Central memory CD4-positive, alpha-beta T cell (primary cell): Measurements from ENCODE around the gene EIF1.
"Not testable (repeated sequence)": the region's sequence is repeated elsewhere in the genome, so short reads cannot be mapped to it uniquely, and the experiment has no call there.

Experiments
- DNase-seq: peaks from one replicate; pipeline ENCODE4 v3.0.0; 2022
- total RNA-seq, 3 experiments: gene quantifications; one replicate each; lab custom pipeline; 2026; lab: John Stamatoyannopoulos, UW

EIF1 gene
- 229 to 1,506 (median 297) reads per million in 3 experiments for total RNA-seq

DNA sequence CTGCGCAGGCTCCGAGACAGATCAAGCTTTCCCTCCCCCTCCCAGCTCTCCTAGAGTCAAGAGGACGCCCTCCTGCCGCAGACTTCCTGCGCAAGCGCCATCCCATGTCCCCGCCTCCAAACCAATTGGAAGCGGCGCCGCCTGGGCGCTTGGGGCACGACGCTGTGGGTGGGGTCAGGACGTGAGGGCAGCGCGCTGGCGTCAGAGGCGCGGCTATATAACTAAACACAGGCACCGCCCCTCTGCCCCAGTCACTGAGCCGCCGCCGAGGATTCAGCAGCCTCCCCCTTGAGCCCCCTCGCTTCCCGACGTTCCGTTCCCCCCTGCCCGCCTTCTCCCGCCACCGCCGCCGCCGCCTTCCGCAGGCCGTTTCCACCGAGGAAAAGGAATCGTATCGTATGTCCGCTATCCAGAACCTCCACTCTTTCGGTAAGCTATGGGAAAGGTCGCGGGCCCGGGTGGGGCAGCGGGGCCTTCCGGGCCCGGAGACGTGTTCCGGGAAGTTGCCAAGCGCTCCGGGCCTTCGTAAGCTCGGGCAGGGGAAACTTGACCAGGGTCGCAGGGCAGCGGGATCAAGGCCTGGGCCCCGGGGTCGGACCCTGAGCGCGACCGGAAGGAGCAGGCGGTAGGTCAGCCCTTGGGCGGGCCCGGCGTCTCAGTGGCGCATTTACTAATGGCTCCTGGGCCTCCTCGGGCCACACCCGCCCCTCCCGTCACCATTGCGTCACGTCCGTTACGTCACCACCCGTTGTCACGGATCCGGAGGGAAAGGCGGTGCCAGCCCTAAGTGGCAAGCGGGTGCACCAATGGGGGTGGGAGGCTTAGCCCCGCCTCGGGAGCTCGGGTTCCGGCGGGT lies at the start of gene EIF1:
EIF1 (plus strand) TSS at position 245 of the 856 bp plus-strand sequence; CDS start at position 399, 154 bp downstream.
- DNase-seq = peak; percentile 99

DNA sequence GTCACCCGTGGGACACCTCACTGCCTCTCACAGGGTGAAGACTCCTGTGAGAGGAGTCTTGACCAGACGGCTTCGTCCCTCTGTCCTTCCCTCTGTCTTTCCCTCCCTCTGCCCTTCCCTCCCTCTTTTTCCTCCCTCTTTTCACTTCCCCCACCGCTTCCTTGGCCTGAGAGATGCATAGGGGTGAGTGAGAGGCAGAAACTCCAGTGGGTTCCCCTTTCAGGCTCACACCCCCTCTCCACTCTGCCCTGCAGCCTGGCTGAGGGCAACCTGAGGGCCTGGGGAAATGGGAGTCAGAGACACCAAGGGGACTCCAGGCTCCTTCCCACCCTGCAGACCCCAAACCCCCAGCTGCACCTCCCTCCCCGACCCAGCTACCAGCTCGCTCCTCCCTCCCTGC lies 49.7 kb upstream of the EIF1 start:
- DNase-seq = no peak

DNA sequence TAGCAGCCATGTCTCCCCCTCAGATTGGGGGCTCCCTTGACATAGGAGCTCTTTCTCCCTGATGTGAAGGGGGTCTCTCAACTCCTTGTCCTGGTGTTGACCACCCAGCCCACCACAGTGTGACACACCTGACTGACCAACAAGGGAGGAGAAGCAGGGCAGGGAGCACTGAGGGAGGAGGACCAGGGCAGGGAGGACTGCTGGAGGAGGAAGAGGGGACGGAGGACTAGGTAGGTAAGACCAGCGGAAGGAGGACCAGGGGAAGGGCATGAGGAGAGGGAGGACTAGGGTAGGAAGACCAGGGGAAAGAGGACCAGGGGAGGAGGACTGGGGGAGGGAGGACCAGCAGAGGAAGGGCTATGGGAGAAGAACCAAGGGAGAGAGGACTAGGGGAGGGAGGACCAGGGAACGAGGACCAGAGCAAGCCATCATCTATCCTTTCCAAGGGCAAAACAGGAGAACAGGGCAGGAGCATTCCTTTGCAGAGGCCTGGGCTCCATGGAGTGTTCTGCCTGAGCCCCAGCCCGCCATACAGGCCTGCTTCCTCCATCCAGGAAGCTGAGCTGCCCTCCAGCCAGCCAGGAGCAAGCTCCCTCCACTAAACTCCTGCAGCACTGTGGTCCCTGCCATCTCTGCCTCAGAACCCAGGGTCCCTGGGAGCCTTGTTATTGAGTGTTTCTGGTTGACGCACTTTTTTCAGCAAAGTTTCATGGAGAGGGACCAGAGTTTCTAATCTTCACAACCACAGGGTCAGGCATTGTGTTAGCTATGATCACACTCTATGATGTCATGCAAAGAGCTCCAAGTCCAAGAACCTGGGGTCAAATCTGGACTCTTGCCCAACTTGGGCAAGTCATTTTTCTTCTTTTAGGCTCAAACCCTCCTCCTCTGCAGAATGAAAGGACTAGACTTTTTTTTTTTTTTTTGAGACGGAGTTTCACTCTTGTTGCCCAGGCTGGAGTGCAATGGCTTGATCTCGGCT lies 48.9 kb upstream of the EIF1 start:
- no peak for DNase-seq

DNA sequence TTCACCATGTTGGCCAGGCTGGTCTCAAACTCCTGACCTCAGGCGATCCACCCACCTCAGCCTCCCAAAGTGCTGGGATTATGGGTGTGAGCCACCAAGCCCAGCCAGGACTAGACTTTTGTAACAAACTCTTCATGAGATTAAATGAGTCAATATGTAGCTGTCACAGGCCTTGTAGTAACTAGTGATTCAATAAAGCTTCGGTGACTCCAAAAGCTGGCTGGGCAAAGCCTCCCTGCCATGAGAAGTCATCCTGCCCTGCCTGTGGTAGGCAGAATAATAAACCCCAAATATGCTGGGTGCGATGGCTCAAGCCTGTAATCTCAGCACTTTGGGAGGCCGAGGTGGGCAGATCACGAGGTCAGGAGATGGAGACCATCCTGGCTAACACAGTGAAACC lies 48.1 kb upstream of the EIF1 start:
- not testable (repeated sequence) for DNase-seq

DNA sequence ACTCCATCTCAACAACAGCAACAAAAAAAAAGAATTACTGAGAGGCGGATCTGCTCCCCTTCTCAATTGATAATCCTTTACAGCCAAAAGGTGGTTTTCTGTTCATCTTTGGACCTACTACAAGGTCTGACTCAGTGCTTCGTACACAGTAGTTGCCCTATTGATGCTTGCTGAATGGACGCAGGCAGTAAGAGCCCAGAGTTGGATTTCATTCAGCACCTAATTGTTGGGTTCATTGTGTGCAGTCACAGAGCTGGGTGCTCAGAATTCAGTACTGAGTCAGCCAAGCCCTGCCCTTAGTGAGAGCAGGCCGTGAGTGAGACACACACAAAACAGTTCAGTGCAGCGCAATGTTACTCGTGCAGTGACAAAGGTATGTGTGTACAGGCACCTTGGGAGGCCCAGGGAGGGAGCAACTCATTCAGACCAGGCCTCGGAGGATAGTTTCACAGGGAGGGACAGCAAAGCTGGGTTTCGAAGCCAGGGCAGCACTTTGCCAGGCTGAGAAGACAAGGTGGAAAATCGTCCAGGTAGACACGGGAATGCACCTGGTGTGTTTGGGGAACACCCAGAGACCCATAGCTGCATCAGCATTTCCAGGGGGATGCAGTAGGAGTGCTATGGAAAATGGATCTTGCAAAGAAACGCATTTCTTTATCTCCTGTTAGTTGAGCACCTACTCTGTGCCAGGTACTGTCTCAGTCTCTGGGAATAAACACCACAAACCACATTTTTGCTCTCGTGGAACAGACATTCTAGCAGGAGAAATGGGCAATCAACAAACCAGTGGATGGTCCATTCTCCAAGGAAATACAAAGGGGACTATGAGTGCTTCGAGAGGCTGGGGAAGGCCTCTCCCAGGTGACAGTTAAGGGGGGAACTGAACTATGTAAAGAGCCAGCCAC lies 46.2 kb upstream of the EIF1 start:
- no peak for DNase-seq

DNA sequence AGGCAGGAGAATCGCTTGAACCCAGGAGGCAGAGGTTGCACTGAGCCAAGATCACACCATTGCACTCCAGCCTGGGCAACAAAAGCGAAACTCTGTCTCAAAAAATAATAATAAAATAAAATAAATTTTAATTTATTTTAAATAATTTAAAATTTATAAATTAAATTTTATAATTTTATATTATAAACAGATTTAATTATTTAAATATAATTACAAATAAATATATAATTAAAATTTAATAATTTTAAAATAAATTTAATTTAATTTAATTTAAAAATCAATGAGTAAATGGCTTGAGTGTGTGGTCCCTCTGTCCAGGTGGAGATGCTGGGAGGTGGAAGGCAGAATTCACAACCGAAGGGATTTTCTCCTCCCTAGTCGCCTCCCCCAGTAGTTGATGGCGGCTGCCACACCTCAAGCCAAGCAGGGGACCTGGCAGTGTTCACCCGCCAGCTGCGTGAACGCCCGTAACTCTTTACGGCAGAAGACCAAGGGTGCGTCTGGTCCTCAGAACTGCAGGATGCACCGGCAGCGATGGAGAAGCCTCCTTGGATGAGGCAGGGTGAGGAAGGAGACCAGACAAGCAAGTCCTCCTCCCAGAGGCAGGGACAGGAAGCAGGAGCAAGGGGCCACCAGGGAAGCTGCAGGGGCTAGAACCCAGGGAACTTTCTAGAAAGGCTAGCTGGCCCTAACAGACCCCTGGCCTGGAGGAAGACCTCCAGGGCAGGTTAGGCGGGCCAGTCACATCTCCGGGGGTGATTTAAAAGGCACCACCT lies 41.5 kb upstream of the EIF1 start:
- no peak for DNase-seq

DNA sequence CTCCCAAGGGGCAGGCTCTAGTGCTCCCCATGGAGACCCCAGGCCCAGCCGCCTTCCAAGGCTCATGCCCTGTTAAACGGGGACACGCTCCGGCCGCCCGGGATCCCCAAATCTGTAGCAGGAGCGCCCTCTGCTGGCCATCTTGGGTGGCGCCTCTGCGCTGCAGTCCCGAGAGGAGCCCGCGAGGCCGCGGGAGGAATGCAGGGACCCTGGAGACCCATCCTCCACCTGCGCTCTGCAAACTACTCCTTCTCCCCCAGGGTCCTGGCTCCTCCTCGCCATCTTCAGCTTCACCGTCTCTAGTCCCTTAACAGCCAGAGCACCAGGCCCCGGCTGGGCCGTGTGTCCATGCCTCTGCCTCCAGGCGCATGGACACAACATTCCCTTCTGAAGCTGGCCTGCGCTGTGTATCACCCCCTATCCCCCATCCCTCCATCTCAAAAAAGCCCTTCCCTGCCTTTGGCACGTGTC lies 40.7 kb upstream of the EIF1 start:
- DNase-seq = peak; percentile 73

DNA sequence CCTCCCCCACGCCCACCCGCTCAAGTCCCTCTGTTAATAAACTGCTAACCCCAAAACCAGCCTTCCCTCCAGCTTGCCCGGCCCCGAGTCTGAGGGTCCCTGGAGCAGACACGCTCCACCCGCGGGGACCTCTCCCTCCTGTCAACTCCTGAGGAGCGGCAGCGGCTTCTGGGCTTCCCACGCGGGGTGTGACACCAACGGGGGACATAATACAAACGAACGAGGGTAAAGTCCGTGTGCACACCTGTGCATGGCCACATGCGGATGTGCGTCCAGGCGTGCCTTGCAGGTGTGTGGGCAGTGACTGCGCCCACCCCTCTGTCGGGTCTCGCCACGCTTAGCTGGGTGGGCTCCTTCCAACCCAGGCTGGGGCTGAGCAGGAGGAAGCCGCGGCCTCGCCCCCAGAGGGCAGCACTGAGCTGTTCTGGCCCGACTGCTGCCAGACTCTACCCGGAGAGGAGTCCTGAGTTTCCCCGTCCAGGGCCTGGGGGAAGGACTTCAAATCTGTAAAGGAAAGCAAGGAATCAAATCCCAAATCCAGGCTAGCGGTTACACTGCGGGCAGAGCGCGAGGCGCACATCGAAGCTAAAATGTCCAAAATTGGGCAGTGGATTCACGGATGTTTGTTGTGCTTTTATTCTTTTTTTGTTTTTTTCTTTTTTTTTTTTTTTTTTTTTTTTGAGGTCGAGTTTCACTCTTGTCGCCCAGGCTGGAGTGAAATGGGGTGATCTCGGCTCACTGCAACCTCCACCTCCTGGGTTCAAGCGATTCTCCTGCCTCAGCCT lies 40.1 kb upstream of the EIF1 start:
- DNase-seq = peak; percentile 75

DNA sequence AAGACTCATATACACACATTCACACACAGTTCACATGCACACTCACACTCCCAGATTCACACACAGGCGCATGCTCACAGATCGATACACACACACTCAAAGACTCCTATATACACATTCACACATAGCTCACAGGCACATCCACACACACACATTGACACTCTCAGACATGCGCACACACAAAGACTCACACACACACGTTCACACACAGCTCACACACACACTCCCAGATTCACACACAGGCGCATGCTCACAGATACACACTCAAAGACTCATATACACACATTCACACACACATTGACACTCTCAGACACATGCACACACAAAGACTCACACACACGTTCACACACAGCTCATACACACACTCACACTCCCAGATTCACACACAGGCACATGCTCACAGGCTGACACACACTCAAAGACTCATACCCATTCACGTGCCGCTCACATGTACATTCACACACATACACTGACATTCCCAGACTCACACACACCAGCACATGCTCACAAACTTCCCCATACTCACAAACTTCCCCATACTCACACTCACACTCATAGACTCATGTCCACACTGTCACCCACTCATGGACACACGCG lies 38.7 kb upstream of the EIF1 start:
- no peak for DNase-seq

DNA sequence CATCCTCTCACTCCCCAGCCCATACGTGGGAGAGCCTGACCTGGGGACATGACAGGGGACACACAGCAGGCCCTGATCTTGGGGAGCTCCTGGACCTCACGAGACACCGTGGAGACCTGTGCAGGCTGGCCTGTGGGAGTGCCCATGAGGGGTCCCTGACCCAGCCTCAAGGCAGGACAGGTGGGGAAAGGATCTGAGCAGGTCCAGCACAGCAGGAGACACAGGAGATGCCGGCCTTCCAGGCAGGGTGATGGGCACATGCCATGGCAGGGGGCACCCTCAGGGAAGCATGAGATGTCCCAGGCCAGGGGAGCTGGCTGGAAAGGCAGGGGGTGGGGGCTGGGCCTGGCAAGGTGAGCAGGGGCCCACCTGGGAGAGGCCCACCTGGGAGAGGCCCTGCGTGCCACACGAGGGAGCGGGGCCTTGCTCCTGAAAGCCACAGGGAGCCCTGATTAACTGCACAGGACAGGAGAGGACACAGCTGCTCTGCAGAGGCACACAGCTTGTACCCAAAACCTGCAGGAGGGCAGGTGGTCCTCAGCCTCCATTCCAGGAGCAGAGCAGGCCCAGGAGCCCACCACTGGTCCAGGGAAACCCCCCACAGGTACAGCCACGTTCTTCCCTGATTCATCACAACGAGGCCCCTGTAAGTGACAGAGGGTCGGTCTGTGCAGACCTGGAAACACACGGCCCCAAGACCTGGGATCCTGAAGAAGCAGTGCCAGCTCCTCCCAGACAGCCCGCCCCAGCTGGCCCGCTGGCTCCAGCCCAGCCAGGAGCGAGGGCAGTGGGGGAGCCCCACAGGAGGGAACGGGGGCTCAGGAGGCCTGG lies 37.7 kb upstream of the EIF1 start:
- no peak for DNase-seq

DNA sequence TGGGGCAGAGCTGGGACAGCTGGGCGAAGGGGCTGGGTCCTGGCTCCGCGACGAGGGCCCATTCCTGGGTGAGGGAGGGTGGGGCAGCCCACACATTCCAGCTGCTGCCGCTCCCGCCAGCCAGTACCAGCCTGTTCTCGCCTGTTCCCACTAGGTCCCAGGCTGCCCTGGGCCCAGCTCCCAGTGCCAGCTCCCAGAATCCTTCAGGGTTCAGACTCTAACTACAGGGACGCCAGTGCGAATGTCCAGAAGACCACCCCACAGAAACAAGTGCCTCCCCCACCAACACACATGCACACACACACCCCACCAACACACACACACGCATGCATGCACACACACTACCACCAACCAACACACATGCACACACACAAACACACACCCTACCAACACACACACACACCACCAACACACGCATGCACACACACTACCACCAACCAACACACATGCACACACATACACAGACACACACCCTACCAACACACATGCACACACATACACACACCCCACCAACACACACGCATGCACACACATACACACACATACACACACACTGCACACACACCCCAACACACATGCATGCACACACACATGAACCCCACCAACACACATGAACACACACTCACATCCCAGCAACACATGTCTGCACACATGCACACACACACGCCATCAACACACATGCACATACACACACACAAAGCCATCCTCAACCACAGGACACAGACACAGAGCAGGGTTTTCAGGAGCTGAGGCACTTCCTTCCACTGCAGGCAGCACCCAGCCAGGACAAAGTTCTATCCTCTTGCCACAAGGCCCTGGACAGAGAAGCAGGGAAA lies 36.8 kb upstream of the EIF1 start:
- no peak for DNase-seq

DNA sequence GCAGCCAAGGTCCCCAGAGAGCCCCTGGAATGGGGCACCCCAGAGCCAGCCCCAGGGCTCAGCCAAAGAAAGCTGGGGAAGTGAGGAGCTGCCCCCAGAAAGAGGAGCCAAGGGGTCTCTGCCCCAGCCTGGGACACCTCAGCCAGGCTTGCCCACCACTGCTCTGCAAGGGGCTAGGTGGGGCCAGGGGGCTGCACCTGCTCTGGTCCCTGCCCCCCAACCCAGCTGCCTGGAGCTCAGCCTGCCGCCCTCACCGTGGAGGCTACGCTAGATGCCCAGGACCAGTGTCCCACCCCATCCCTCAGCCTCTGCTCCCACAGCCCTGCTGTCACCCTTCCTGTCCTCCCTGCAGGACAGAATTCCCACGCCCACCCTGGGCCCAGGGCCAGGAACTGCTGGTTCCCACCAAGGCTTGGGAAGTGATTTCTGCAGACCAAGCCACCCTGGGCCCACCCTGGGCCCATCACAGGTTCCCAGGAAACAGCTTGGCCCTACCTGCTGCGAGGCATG lies 36.2 kb upstream of the EIF1 start:
- no peak for DNase-seq

DNA sequence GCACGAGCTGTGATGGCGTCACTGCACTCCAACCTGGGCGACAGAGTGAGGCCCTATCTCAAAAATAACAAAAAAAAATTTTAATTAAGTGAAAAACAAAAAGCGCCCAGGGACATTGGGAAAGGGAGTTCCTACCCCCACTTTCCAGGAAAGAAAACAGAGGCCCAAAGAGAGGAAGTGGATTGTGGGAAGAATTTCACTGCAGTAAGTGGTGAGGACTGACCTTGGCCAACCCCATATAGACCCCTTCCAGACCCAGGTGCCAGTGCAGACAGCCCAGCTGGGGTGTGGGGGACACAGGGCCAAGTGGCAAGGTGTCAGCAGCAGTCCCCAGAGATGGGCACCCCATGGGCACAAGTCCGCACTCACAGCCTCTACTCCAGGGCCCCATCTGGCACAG lies 35.3 kb upstream of the EIF1 start:
- no peak for DNase-seq

DNA sequence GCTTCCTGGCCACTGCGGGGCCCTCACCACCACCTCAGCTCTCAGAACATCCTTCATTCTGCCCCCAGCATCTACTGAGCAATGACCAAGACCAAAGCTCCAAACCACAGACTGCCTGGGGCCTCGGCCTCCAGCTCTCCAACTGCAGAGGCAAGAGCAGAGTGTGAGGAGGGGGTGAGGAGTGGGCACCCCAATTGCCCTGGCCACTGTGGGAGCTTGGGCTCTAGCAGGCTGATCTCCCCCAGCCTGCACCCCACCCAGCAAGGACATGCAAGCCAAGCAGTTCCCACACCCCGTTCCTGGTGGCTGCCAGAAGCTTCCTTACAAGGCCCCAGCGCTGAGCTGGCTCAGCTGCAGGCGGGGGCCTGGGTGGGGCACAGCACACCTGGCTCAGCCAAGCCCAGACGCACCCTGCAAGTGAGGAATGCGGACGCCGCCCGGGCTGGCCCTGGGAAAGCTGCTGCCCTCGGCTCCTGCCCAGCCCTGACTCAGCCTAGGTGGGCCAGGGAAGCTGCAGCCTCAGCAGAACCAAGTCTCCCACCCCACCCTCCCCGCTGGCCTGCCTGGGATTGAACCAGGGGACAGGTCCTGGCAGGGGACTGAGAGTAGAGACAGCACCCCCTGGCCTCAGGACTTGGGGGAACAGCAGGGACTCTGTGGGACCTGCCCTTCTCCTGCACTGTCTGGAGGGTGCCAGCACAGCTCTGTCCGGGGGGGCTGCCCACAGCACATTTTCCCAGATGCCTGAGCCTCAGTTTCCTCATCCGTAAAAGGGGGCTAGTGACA lies 34.6 kb upstream of the EIF1 start:
- DNase-seq = no peak

DNA sequence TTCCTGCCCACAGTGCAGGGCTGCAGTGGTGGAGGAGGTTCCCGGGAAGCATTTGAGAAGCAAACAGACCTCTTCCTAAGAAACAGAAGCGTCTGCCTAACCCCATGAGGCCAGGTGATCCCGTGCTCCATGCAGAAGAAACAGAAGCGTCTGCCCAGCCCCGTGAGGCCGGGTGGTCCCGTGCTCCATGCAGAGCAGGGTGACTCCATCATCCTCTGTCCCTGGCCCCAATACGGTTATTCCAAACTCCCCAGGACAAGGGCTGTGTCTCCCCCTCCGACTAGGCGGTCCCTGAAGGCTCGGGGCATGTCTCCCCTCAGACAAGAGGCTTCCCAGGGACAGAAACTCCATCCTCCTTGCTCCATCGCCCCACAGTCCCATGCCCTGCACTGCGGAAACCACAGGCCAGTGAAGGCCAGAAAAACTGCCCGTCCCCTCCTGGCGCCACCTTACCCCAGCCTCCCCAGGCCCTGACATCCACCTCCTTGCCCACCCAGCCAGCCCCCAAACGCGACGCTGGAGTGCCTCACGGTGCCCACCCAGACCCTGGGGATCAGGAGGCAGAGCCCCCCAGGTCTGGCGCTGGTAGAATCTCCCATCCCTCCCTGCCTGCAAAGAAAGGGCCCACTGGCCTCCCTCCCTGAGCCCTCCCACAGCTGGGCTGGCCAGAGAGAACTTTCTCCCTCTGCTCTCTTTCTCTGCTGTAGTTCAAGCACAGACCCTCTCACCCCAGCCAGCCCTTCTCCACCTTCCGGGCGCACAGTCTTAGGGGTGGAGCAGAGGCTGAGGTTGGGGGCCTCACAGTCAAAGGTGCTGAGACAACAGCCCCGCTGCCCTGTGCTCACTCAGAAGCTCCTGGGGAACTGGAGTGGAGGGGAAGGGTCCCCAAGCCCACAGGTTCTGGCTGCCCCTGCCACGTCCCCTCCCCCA lies 33.7 kb upstream of the EIF1 start:
- DNase-seq = no peak

DNA sequence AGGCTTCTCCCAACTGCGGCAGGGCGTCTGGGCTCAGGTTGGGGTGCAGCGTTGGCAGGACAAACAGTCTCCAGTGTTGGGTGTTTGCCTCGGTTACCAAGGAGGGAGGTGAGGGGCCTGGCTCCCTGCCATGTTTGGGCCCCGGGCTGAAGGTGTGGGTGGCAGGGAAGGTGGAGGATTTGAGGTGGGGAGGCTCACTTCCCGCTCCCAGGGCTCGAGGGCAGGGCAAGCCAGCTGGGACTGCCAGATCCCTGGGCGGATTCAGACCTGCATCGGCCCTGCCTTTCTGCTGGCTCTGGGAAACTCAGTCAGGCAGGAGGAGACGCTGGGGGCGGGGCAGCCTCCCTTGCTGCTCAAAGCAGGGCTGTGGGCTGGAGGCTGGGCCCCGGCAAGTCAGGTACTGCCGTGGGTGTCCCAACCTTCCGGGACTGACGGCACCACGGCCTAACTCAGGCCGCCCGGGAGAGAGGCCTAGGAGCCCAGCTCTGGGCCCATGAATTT lies 33.0 kb upstream of the EIF1 start:
- DNase-seq = no peak
